ENCODE results near the gene NFAM1.

NFAM1 gene

GRCh38 chr22:42432020-42432596, at the start of gene NFAM1:
TSS of gene NFAM1 (minus strand) at chr22:42432403. CDS start at chr22:42432357, 46 bp downstream.
- Histone ChIP-seq H2AFZ (ENCODE audit: low read length, unreplicated experiment) (no peak within 1 kb of the TSS), H3K36me3 (ENCODE audit: insufficient read depth, low read length) (no peaks in the 10 kb centered on the region), H3K4me1 (ENCODE audit: control insufficient read depth, insufficient read depth, low read length, unreplicated experiment) (no peaks in the 10 kb centered on the region), H3K27ac (ENCODE audit: low read depth, low read length) (no peak within 1 kb of the TSS), H3K27me3 (ENCODE audit: insufficient read depth, low read length) (peaks cover 17% of the 10 kb centered on the region; the same call in 1 of the 2 replicates), H3K4me3 (ENCODE audit: low read depth, low read length) (no peak within 1 kb of the TSS), H3K79me2 (ENCODE audit: control insufficient read depth, insufficient read depth, low read length, unreplicated experiment) (no peaks in the 10 kb centered on the region)

- H3K27ac ChIP-seq (ENCODE audit: low read depth, low read length) = no peak overlapping the region
- no peaks in the 10 kb centered on the region for H3K4me1 ChIP-seq (ENCODE audit: control insufficient read depth, insufficient read depth, low read length, unreplicated experiment)
- H3K36me3 ChIP-seq (ENCODE audit: insufficient read depth, low read length) = no peaks in the 10 kb centered on the region
- H3K79me2 ChIP-seq (ENCODE audit: control insufficient read depth, insufficient read depth, low read length, unreplicated experiment) = no peaks in the 10 kb centered on the region
- no peak overlapping the region for H2AFZ ChIP-seq (ENCODE audit: low read length, unreplicated experiment)
- H3K27me3 ChIP-seq (ENCODE audit: insufficient read depth, low read length) = peaks cover 3% of the 10 kb centered on the region; the same call in 1 of the 2 replicates
- H3K4me3 ChIP-seq (ENCODE audit: low read depth, low read length) = no peak overlapping the region
Observed at GRCh38 chr22:42475122-42475521, 42.9 kb upstream of the NFAM1 start.

DNA sequence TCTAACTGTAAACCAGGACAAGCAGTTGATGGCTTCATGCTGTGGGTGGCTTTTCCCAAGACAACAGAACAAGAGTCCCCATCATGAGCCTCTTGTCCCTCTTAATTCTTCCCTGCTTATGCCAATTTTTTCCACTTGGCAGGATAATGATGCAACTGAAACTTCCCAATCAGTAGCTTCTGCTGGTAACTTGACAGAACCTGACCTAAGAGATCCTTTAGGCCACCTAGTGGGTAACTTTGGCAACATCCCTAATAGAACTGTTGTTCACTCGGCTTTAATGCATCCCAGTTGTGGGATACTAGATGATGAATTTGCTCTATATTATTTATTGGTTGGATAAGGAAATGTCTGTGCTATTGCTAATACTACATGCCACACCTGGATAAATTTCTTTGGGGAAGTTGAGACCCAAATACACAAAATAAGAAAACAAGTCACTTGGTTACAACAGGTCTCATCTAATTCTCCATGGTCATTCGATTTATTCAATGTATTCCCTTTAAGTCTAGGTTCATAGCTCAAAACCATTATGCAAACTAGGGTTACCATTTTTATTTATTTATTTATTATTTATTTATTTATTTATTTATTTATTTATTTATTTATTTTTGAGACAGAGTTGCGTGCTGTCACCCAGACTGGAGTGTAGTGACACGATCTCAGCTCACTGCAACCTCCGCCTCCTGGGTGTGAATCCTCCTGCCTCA, 41.4 kb upstream of the NFAM1 start:
- no peak overlapping the region for H3K27ac ChIP-seq (ENCODE audit: low read depth, low read length)
- H3K27me3 ChIP-seq (ENCODE audit: insufficient read depth, low read length) = peaks cover 3% of the 10 kb centered on the region; the same call in 1 of the 2 replicates
- H2AFZ ChIP-seq (ENCODE audit: low read length, unreplicated experiment) = no peak overlapping the region
- no peak overlapping the region for H3K4me3 ChIP-seq (ENCODE audit: low read depth, low read length)
- H3K79me2 ChIP-seq (ENCODE audit: control insufficient read depth, insufficient read depth, low read length, unreplicated experiment) = no peaks in the 10 kb centered on the region
- no peaks in the 10 kb centered on the region for H3K4me1 ChIP-seq (ENCODE audit: control insufficient read depth, insufficient read depth, low read length, unreplicated experiment)
- no peaks in the 10 kb centered on the region for H3K36me3 ChIP-seq (ENCODE audit: insufficient read depth, low read length)

GRCh38 chr22:42472671-42473070, 40.5 kb upstream of the NFAM1 start:
- no peaks in the 10 kb centered on the region for H3K36me3 ChIP-seq (ENCODE audit: insufficient read depth, low read length)
- H3K27me3 ChIP-seq (ENCODE audit: insufficient read depth, low read length) = peaks cover 3% of the 10 kb centered on the region; the same call in 1 of the 2 replicates

GRCh38 chr22:42471441-42471840, 39.2 kb upstream of the NFAM1 start:
- Histone ChIP-seq H3K4me1 (ENCODE audit: control insufficient read depth, insufficient read depth, low read length, unreplicated experiment) (no peaks in the 10 kb centered on the region), H3K27ac (ENCODE audit: low read depth, low read length) (no peak overlapping the region), H3K4me3 (ENCODE audit: low read depth, low read length) (no peak overlapping the region), H2AFZ (ENCODE audit: low read length, unreplicated experiment) (no peak overlapping the region), H3K36me3 (ENCODE audit: insufficient read depth, low read length) (no peaks in the 10 kb centered on the region), H3K27me3 (ENCODE audit: insufficient read depth, low read length) (peaks cover 3% of the 10 kb centered on the region; the same call in 1 of the 2 replicates), H3K79me2 (ENCODE audit: control insufficient read depth, insufficient read depth, low read length, unreplicated experiment) (no peaks in the 10 kb centered on the region)

More at GRCh38 chr22:42472671-42473070, 40.5 kb upstream of the NFAM1 start:
- no peak overlapping the region for H2AFZ ChIP-seq (ENCODE audit: low read length, unreplicated experiment)
- no peak overlapping the region for H3K27ac ChIP-seq (ENCODE audit: low read depth, low read length)
- H3K4me1 ChIP-seq (ENCODE audit: control insufficient read depth, insufficient read depth, low read length, unreplicated experiment) = no peaks in the 10 kb centered on the region
- no peak overlapping the region for H3K4me3 ChIP-seq (ENCODE audit: low read depth, low read length)
- H3K79me2 ChIP-seq (ENCODE audit: control insufficient read depth, insufficient read depth, low read length, unreplicated experiment) = no peaks in the 10 kb centered on the region

- H3K27ac ChIP-seq (ENCODE audit: low read depth, low read length) = no peak overlapping the region
- H2AFZ ChIP-seq (ENCODE audit: low read length, unreplicated experiment) = no peak overlapping the region
- H3K79me2 ChIP-seq (ENCODE audit: control insufficient read depth, insufficient read depth, low read length, unreplicated experiment) = no peaks in the 10 kb centered on the region
- H3K36me3 ChIP-seq (ENCODE audit: insufficient read depth, low read length) = no peaks in the 10 kb centered on the region
- H3K4me3 ChIP-seq (ENCODE audit: low read depth, low read length) = no peak overlapping the region
- H3K4me1 ChIP-seq (ENCODE audit: control insufficient read depth, insufficient read depth, low read length, unreplicated experiment) = no peaks in the 10 kb centered on the region
- peaks cover 3% of the 10 kb centered on the region; the same call in 1 of the 2 replicates for H3K27me3 ChIP-seq (ENCODE audit: insufficient read depth, low read length)
Observed at GRCh38 chr22:42470366-42471082, 38.3 kb upstream of the NFAM1 start.

DNA sequence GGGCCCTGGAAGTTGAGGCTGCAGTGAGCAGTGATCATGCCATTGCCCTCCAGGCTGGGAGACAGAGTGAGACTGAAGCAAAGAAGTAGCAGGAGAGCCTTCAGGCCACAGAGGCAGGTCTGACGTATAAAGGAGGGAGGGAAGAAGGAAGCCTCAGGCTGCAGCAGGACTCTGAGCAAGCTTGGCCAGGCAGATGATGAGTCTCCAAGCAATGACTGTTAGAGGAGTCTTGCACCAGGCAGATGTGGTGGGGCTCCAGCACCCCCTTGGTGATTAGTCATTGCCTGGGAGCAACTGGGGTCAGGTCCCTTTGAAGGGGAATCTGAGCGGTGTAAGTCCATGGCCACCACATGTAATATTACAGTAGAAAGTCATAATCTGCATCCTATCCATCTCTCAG, 36.6 kb upstream of the NFAM1 start:
- Histone ChIP-seq H2AFZ (ENCODE audit: low read length, unreplicated experiment) (no peak overlapping the region), H3K27ac (ENCODE audit: low read depth, low read length) (no peak overlapping the region), H3K36me3 (ENCODE audit: insufficient read depth, low read length) (no peaks in the 10 kb centered on the region), H3K27me3 (ENCODE audit: insufficient read depth, low read length) (peaks cover 3% of the 10 kb centered on the region; the same call in 1 of the 2 replicates), H3K4me3 (ENCODE audit: low read depth, low read length) (no peak overlapping the region), H3K4me1 (ENCODE audit: control insufficient read depth, insufficient read depth, low read length, unreplicated experiment) (no peaks in the 10 kb centered on the region), H3K79me2 (ENCODE audit: control insufficient read depth, insufficient read depth, low read length, unreplicated experiment) (no peaks in the 10 kb centered on the region)

- H3K27me3 ChIP-seq (ENCODE audit: insufficient read depth, low read length) = peaks cover 50% of the 10 kb centered on the region
- no peaks in the 10 kb centered on the region for H3K4me1 ChIP-seq (ENCODE audit: control insufficient read depth, insufficient read depth, low read length, unreplicated experiment)
- no peak overlapping the region for H3K4me3 ChIP-seq (ENCODE audit: low read depth, low read length)
- no peaks in the 10 kb centered on the region for H3K79me2 ChIP-seq (ENCODE audit: control insufficient read depth, insufficient read depth, low read length, unreplicated experiment)
- no peak overlapping the region for H3K27ac ChIP-seq (ENCODE audit: low read depth, low read length)
- no peak overlapping the region for H2AFZ ChIP-seq (ENCODE audit: low read length, unreplicated experiment)
- H3K36me3 ChIP-seq (ENCODE audit: insufficient read depth, low read length) = no peaks in the 10 kb centered on the region
Observed at GRCh38 chr22:42462016-42462415, 29.8 kb upstream of the NFAM1 start.

GRCh38 chr22:42461511-42461910, 29.3 kb upstream of the NFAM1 start:
- no peaks in the 10 kb centered on the region for H3K36me3 ChIP-seq (ENCODE audit: insufficient read depth, low read length)
- H3K27ac ChIP-seq (ENCODE audit: low read depth, low read length) = no peak overlapping the region
- H3K27me3 ChIP-seq (ENCODE audit: insufficient read depth, low read length) = peaks cover 52% of the 10 kb centered on the region
- H3K79me2 ChIP-seq (ENCODE audit: control insufficient read depth, insufficient read depth, low read length, unreplicated experiment) = no peaks in the 10 kb centered on the region
- no peak overlapping the region for H3K4me3 ChIP-seq (ENCODE audit: low read depth, low read length)
- no peak overlapping the region for H2AFZ ChIP-seq (ENCODE audit: low read length, unreplicated experiment)
- no peaks in the 10 kb centered on the region for H3K4me1 ChIP-seq (ENCODE audit: control insufficient read depth, insufficient read depth, low read length, unreplicated experiment)

GRCh38 chr22:42459287-42460063, 27.3 kb upstream of the NFAM1 start:
- Histone ChIP-seq H3K27ac (ENCODE audit: low read depth, low read length) (no peak overlapping the region), H3K27me3 (ENCODE audit: insufficient read depth, low read length) (peaks cover 59% of the 10 kb centered on the region), H3K4me3 (ENCODE audit: low read depth, low read length) (no peak overlapping the region), H2AFZ (ENCODE audit: low read length, unreplicated experiment) (no peak overlapping the region), H3K79me2 (ENCODE audit: control insufficient read depth, insufficient read depth, low read length, unreplicated experiment) (no peaks in the 10 kb centered on the region), H3K36me3 (ENCODE audit: insufficient read depth, low read length) (no peaks in the 10 kb centered on the region), H3K4me1 (ENCODE audit: control insufficient read depth, insufficient read depth, low read length, unreplicated experiment) (no peaks in the 10 kb centered on the region)
